Measurements from ENCODE around the gene TGM5. TPM values are rescaled to one million over a fixed set of nuclear protein-coding genes. Genes with fewer than 3 reads are reported as not detected.

Gene TGM5
- total and polyA plus RNA-seq, 2 donors from 2014 or later, result not detected

GRCh38 chr15:43235536-43235935 is 31.2 kb downstream of the TGM5 start:
- H3K9ac ChIP-seq (ENCODE audit: low read length in 3 of 3), result no peak overlapping the region
- no peak overlapping the region for H3K4me3 ChIP-seq (ENCODE audit: low read length in 3 of 3)
- H3K4me1 ChIP-seq (ENCODE audit: control insufficient read depth in 2 of 3, insufficient read depth in 2 of 3, low read depth in 1 of 3, low read length in 3 of 3), result no peaks in the 10 kb centered on the region
- no peak overlapping the region for H3K27ac ChIP-seq (ENCODE audit: low read depth in 2 of 2, low read length in 2 of 2)
- H3K36me3 ChIP-seq (ENCODE audit: control insufficient read depth in 2 of 3, insufficient read depth in 3 of 3, low read length in 3 of 3), result no peaks in the 10 kb centered on the region
- no peaks in the 10 kb centered on the region for H3K9me3 ChIP-seq (ENCODE audit: control insufficient read depth in 2 of 3, insufficient read depth in 1 of 3, low read length in 3 of 3)
- intact Hi-C loops (cut with DNase I), result no loop called here
- no peaks in the 10 kb centered on the region for H3K27me3 ChIP-seq (ENCODE audit: control insufficient read depth, insufficient read depth, low read length)
- DNase-seq, result no peak
- FAIRE-seq, result no peak
- TF ChIP-seq CTCF (IDR thresholded peaks at IDR 0.05; ENCODE audit: borderline replicate concordance, extremely low read depth, insufficient read depth), result no peak

GRCh38 chr15:43232289-43232874 is 34.3 kb downstream of the TGM5 start:
- Histone ChIP-seq H3K9me3 (ENCODE audit: control insufficient read depth in 2 of 3, insufficient read depth in 1 of 3, low read length in 3 of 3) (no peaks in the 10 kb centered on the region), H3K4me1 (ENCODE audit: control insufficient read depth in 2 of 3, insufficient read depth in 2 of 3, low read depth in 1 of 3, low read length in 3 of 3) (no peaks in the 10 kb centered on the region), H3K27ac (ENCODE audit: low read depth in 2 of 2, low read length in 2 of 2) (no peak overlapping the region), H3K27me3 (ENCODE audit: control insufficient read depth, insufficient read depth, low read length) (no peaks in the 10 kb centered on the region), H3K36me3 (ENCODE audit: control insufficient read depth in 2 of 3, insufficient read depth in 3 of 3, low read length in 3 of 3) (no peaks in the 10 kb centered on the region), H3K9ac (ENCODE audit: low read length in 3 of 3) (no peak overlapping the region), H3K4me3 (ENCODE audit: low read length in 3 of 3) (no peak overlapping the region)
- DNase-seq (no peak), FAIRE-seq (no peak)
- TF ChIP-seq CTCF (IDR thresholded peaks at IDR 0.05; ENCODE audit: borderline replicate concordance, extremely low read depth, insufficient read depth), result no peak
- intact Hi-C loops (cut with DNase I), result no loop called here

GRCh38 chr15:43230640-43231115 is 36.0 kb downstream of the TGM5 start:
- Histone ChIP-seq H3K27ac (ENCODE audit: low read depth in 2 of 2, low read length in 2 of 2) (no peak overlapping the region), H3K27me3 (ENCODE audit: control insufficient read depth, insufficient read depth, low read length) (no peaks in the 10 kb centered on the region), H3K9ac (ENCODE audit: low read length in 3 of 3) (no peak overlapping the region), H3K36me3 (ENCODE audit: control insufficient read depth in 2 of 3, insufficient read depth in 3 of 3, low read length in 3 of 3) (no peaks in the 10 kb centered on the region), H3K9me3 (ENCODE audit: control insufficient read depth in 2 of 3, insufficient read depth in 1 of 3, low read length in 3 of 3) (no peaks in the 10 kb centered on the region), H3K4me1 (ENCODE audit: control insufficient read depth in 2 of 3, insufficient read depth in 2 of 3, low read depth in 1 of 3, low read length in 3 of 3) (no peaks in the 10 kb centered on the region), H3K4me3 (ENCODE audit: low read length in 3 of 3) (no peak overlapping the region)
- DNase-seq (no peak), FAIRE-seq (no peak)
- TF ChIP-seq CTCF (IDR thresholded peaks at IDR 0.05; ENCODE audit: borderline replicate concordance, extremely low read depth, insufficient read depth), result no peak
- intact Hi-C loops (cut with DNase I), result no loop called here

GRCh38 chr15:43229977-43230376 is 36.8 kb downstream of the TGM5 start:
- H3K27me3 ChIP-seq (ENCODE audit: control insufficient read depth, insufficient read depth, low read length), result no peaks in the 10 kb centered on the region
- H3K4me1 ChIP-seq (ENCODE audit: control insufficient read depth in 2 of 3, insufficient read depth in 2 of 3, low read depth in 1 of 3, low read length in 3 of 3), result no peaks in the 10 kb centered on the region
- no peak overlapping the region for H3K9ac ChIP-seq (ENCODE audit: low read length in 3 of 3)
- DNase-seq, result no peak
- H3K4me3 ChIP-seq (ENCODE audit: low read length in 3 of 3), result no peak overlapping the region
- H3K9me3 ChIP-seq (ENCODE audit: control insufficient read depth in 2 of 3, insufficient read depth in 1 of 3, low read length in 3 of 3), result no peaks in the 10 kb centered on the region
- no peaks in the 10 kb centered on the region for H3K36me3 ChIP-seq (ENCODE audit: control insufficient read depth in 2 of 3, insufficient read depth in 3 of 3, low read length in 3 of 3)
- intact Hi-C loops (cut with DNase I), result loop anchor here (10.0 kb wide), 1 partner anchor 55 kb away; no protein-coding TSS in a partner anchor
- FAIRE-seq, result no peak
- no peak for TF ChIP-seq CTCF (IDR thresholded peaks at IDR 0.05; ENCODE audit: borderline replicate concordance, extremely low read depth, insufficient read depth)
- no peak overlapping the region for H3K27ac ChIP-seq (ENCODE audit: low read depth in 2 of 2, low read length in 2 of 2)

Measured in kidney (tissue), 14 donors.